Endometrium (tissue), 2 donors: ENCODE data around the gene RBL1.

Source experiments
- FAIRE-seq: peaks from 2 replicates; lab custom pipeline; 2012; peaks lifted over from hg19 to GRCh38; lab: Jason Lieb, UNC
- donor health status: control.
- donor health status: control.

The RBL1 gene

DNA sequence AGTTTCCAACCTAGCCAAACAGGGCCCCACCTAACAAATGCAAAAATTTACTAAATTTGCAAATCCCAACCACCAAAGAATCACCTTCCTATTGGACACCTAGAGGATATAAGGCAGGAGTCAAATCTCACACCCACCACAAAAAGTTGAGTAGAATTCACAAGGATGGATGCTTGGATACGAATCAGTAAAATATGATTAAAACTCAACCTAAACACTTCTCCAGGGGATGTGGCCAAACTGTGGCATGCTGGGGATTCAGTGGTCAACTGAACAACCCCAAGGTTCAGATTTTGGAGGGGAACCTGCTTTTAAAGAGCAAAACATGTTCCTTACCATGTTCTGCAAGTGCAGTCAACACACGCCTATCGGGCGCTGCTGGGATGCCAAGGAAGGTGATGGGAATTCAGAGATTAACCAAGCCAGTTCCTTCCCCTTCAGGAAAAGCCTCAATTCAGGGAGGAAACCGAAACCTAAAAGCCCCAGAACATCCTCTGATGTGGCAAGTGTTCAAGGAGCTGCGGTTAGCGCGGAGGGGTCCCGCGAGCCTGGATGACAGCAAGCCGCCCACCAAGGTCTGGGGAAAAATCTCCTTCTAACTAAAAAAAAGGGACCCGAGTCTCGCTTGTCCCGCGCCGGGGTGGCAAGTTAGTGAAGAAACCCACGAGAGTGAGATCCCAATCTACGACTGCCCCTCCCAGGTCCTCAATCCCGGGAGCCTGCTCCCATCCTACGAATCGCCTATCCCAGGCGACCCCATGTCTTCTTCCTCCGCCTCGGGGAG lies 145.2 kb downstream of the RBL1 start:
- FAIRE-seq, result no peak
